Neural progenitor cell (in vitro differentiated cells): ENCODE data around the gene RTL10. TPM values are rescaled to one million over a fixed set of nuclear protein-coding genes. Genes with fewer than 3 reads are reported as not detected.

ENCODE experiments used
- DNase-seq: peaks from one replicate; pipeline ENCODE4 v3.0.0-alpha.2; 2016; ENCODE audit warnings: low spot score
- H2AFZ ChIP-seq: fragments of 200-600 bp; sonication (generic); replicated peaks from 2 replicates; pipeline ENCODE4 v1.6.1; 2016; ENCODE audit warnings: antibody characterized with exemption
- H3F3A ChIP-seq: fragments of 200-600 bp; sonication (generic); 2 replicates; pipeline ENCODE4 v1.6.1; 2016; ENCODE audit warnings: antibody characterized with exemption, low read depth
- H3K27ac ChIP-seq: fragments of 200-600 bp; sonication (generic); 2 replicates; pipeline ENCODE4 v1.5.1; 2016; ENCODE audit warnings: mild to moderate bottlenecking
- H3K27me3 ChIP-seq: fragments of 200-600 bp; sonication (generic); 2 replicates; pipeline ENCODE4 v1.6.1; 2016; ENCODE audit warnings: mild to moderate bottlenecking, moderate library complexity
- H3K36me3 ChIP-seq: fragments of 200-600 bp; sonication (generic); 2 replicates; pipeline ENCODE4 v1.5.1; 2016
- H3K4me1 ChIP-seq: fragments of 200-600 bp; sonication (generic); 2 replicates; pipeline ENCODE4 v1.6.1; 2016; ENCODE audit warnings: mixed run types
- H3K4me2 ChIP-seq: fragments of 200-600 bp; sonication (generic); 2 replicates; pipeline ENCODE4 v1.6.1; 2016
- H3K4me3 ChIP-seq: fragments of 200-600 bp; sonication (generic); 2 replicates; pipeline ENCODE4 v1.5.1; 2016
- H3K79me2 ChIP-seq: fragments of 200-600 bp; sonication (generic); 2 replicates; pipeline ENCODE4 v1.6.1; 2016; ENCODE audit warnings: low read depth
- H3K9ac ChIP-seq: fragments of 200-600 bp; sonication (generic); 2 replicates; pipeline ENCODE4 v1.6.1; 2016
- H3K9me3 ChIP-seq: fragments of 200-600 bp; sonication (generic); 2 replicates; pipeline ENCODE4 v1.5.1; 2016; ENCODE audit warnings: low read depth
- H4K20me1 ChIP-seq: fragments of 200-600 bp; sonication (generic); 2 replicates; pipeline ENCODE4 v1.6.1; 2016; ENCODE audit warnings: low read depth
- H3K27ac Mint-ChIP-seq: 3 replicates; pipeline ENCODE4 v1.8.0; 2021; ENCODE audit warnings: mixed read lengths
- H3K27me3 Mint-ChIP-seq: 2 replicates; pipeline ENCODE4 v1.8.0; 2022; ENCODE audit warnings: low read depth, mild to moderate bottlenecking, inconsistent platforms, moderate library complexity, mixed read lengths; ENCODE audit not compliant: insufficient read depth
- H3K36me3 Mint-ChIP-seq: 3 replicates; pipeline ENCODE4 v1.8.0; 2021; ENCODE audit warnings: mixed read lengths
- H3K4me1 Mint-ChIP-seq: 3 replicates; pipeline ENCODE4 v1.8.0; 2021; ENCODE audit warnings: mixed read lengths
- H3K4me3 Mint-ChIP-seq: 3 replicates; pipeline ENCODE4 v1.8.0; 2021; ENCODE audit warnings: mild to moderate bottlenecking, moderate library complexity, mixed read lengths
- H3K9me3 Mint-ChIP-seq: 3 replicates; pipeline ENCODE4 v1.8.0; 2020; ENCODE audit warnings: mixed read lengths
- EZH2 ChIP-seq: fragments of 200-600 bp; sonication (generic); IDR thresholded peaks from 2 replicates; pipeline ENCODE4 v1.6.1; 2017; ENCODE audit warnings: antibody characterized with exemption, mild to moderate bottlenecking, moderate library complexity
- EZH2phosphoT487 ChIP-seq: fragments of 200-600 bp; sonication (generic); IDR thresholded peaks from 2 replicates; pipeline ENCODE4 v1.6.1; 2017; ENCODE audit warnings: antibody characterized with exemption
- total RNA-seq: library from RNA; depleted of rRNA; stranded (reverse); fragments of >200 nt; gene quantifications from 2 replicates; pipeline ENCODE4 v1.2.3, GENCODE V29; 2015; ENCODE audit warnings: low replicate concordance
- TF ChIP-seq, protein P1 (sequence below): fragments of 200-600 bp; sonication (generic); IDR thresholded peaks from 2 replicates; pipeline ENCODE4 v1.5.1; 2017; ENCODE audit warnings: antibody characterized with exemption, mild to moderate bottlenecking

RTL10 gene
- total RNA-seq, 1 donor from 2014 or later = 7.3 TPM

DNA sequence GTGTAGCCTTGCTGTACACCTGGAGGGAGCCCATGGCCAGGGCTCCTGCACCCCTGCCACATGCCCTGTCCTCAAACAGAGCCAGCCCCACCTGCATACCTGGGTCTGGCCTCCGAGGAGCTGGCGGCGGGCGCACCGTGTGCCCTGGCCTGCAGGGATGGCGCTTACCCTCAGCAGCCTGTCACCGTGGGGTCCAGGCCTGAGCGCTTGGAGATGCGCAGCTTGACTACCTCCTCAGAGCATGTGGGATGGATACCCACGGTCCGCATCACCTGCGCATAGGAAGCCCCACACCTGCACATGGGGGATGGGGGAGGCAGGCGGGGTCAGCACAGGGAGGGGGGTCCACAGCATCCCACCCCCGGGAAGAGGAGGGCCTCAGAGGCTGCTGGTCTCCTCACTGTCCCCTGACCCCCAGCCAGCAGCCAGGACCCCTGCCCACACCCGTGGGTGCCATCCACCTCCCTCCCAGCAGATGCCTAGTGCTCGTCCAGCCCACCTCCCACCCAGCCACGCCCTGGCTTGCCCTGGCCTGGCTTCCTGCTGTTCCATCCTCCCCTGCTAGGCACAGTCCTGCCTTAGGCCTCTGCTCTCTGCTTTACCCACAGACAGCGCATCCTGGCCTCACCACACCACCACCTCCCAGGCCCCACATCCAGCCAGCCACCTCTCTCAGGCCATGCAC lies 22.4 kb upstream of the RTL10 start:
- peaks cover 10% of the 10 kb centered on the region for H3K27me3 ChIP-seq
- peaks cover 27% of the 10 kb centered on the region for H3K4me1 ChIP-seq

DNA sequence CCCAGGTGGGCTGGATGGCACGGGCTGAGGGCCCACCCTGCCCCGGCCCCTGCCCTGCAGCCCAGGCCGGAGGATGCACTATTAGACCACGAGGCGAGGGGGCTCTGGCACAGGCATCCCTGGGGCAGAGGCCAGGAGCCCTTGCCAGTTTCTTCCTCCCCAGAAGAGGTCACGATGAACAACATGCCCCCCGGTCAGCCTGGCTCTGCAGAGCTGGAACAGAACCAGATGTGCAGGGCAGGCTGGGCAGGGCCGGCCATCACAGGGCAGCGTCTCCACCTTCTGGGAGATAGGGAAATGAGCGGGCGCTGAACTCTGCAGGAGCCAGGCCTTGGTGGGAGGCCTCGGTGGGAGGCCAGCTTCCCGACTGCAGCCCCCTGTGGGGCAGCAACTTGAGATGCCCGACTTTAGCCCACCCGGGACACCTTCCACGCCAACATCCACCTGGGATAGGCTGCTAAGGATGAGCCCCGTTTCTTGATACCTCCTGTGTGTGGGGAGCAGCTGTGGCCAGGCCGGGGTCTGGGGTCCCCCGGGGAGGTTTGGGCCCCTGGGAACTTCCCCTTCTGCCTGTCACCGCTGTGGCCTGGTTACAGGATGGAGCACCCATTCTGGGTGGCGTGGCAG lies 21.8 kb upstream of the RTL10 start:
- no peak overlapping the region for H3K4me2 ChIP-seq
- H3F3A ChIP-seq = peaks cover 17% of the 10 kb centered on the region
- no peaks in the 10 kb centered on the region for H3K27me3 Mint-ChIP-seq
- peaks cover 10% of the 10 kb centered on the region for H3K27me3 ChIP-seq
- H3K4me1 Mint-ChIP-seq = peaks cover 38% of the 10 kb centered on the region
- no peaks in the 10 kb centered on the region for H3K79me2 ChIP-seq
- H4K20me1 ChIP-seq = peaks cover 13% of the 10 kb centered on the region
- no peak overlapping the region for H3K4me3 ChIP-seq
- DNase-seq = no peak
- peaks cover 21% of the 10 kb centered on the region for H3K4me1 ChIP-seq
- H3K9me3 Mint-ChIP-seq = no peaks in the 10 kb centered on the region
- no peaks in the 10 kb centered on the region for H3K36me3 ChIP-seq
- no peak for TF ChIP-seq EZH2
- TF ChIP-seq, protein P1, sequence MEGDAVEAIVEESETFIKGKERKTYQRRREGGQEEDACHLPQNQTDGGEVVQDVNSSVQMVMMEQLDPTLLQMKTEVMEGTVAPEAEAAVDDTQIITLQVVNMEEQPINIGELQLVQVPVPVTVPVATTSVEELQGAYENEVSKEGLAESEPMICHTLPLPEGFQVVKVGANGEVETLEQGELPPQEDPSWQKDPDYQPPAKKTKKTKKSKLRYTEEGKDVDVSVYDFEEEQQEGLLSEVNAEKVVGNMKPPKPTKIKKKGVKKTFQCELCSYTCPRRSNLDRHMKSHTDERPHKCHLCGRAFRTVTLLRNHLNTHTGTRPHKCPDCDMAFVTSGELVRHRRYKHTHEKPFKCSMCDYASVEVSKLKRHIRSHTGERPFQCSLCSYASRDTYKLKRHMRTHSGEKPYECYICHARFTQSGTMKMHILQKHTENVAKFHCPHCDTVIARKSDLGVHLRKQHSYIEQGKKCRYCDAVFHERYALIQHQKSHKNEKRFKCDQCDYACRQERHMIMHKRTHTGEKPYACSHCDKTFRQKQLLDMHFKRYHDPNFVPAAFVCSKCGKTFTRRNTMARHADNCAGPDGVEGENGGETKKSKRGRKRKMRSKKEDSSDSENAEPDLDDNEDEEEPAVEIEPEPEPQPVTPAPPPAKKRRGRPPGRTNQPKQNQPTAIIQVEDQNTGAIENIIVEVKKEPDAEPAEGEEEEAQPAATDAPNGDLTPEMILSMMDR = no peak
- TF ChIP-seq EZH2phosphoT487 = no peak
- no peak overlapping the region for H3K9ac ChIP-seq
- no peak overlapping the region for H3K27ac ChIP-seq
- no peak overlapping the region for H3K27ac Mint-ChIP-seq
- no peak overlapping the region for H2AFZ ChIP-seq
- H3K9me3 ChIP-seq = no peaks in the 10 kb centered on the region
- no peak overlapping the region for H3K4me3 Mint-ChIP-seq
- no peaks in the 10 kb centered on the region for H3K36me3 Mint-ChIP-seq

More for the DNA sequence above, 22.4 kb upstream of the RTL10 start:
- no peaks in the 10 kb centered on the region for H3K9me3 ChIP-seq
- H3K36me3 ChIP-seq = no peaks in the 10 kb centered on the region
- no peak overlapping the region for H3K27ac ChIP-seq
- Mint-ChIP-seq H3K9me3 (no peaks in the 10 kb centered on the region), H3K4me3 (no peak overlapping the region), H3K27ac (no peak overlapping the region), H3K4me1 (peaks cover 45% of the 10 kb centered on the region), H3K27me3 (no peaks in the 10 kb centered on the region), H3K36me3 (no peaks in the 10 kb centered on the region)
- peaks cover 13% of the 10 kb centered on the region for H4K20me1 ChIP-seq
- H3K9ac ChIP-seq = no peak overlapping the region
- H3K79me2 ChIP-seq = no peaks in the 10 kb centered on the region
- H3K4me2 ChIP-seq = no peak overlapping the region
- peaks cover 17% of the 10 kb centered on the region for H3F3A ChIP-seq
- H2AFZ ChIP-seq = no peak overlapping the region
- TF ChIP-seq EZH2 (no peak), EZH2phosphoT487 (no peak)
- TF ChIP-seq, protein P1 = no peak
- no peak overlapping the region for H3K4me3 ChIP-seq
- no peak for DNase-seq

DNA sequence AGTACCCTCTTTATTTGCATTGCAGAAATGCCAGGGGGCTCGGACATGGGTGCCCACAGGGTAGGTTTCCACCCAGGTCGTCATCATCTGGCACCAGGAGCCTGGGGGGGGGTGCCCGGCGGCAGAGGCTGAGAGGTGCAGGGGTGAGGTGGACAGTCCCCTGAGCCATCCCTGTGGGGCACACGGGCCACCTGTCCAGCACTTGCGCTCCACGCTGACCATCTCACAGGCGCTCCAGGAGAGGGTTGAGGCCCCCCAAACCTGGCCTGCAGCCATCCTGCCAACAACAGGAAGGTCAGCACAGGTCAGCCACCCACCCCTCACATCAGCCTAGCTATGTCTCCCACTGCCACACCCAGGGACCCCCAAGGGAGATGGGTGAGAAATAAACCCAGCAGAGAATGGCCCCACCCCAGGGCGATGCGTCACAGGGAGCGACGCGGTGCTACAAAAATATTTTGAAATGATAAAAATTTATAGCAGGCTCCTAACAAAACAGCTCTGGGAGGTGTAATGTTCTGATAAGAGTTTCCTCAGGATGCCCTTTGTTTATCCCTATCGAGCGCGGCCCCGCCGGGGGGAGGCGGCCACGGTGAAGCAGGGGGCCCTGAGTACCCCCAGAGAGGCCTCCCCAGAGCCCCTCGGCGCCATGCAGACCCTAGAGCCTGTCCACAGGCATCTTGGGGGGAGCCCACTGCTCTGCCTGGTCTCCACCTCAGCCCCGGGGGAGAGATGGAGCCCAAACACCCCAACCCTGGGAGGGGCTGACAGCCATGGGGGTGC lies 21.0 kb upstream of the RTL10 start:
- no peak overlapping the region for H3K4me3 Mint-ChIP-seq
- Histone ChIP-seq H3K4me3 (no peak overlapping the region), H3K4me2 (no peak overlapping the region), H3K9ac (no peak overlapping the region), H3K79me2 (no peaks in the 10 kb centered on the region), H3K9me3 (no peaks in the 10 kb centered on the region), H4K20me1 (peaks cover 13% of the 10 kb centered on the region), H3K27ac (no peak overlapping the region), H3K27me3 (peaks cover 7% of the 10 kb centered on the region), H3K4me1 (peaks cover 16% of the 10 kb centered on the region), H2AFZ (no peak overlapping the region), H3K36me3 (no peaks in the 10 kb centered on the region), H3F3A (peaks cover 13% of the 10 kb centered on the region)
- no peaks in the 10 kb centered on the region for H3K27me3 Mint-ChIP-seq
- H3K36me3 Mint-ChIP-seq = no peaks in the 10 kb centered on the region
- no peaks in the 10 kb centered on the region for H3K9me3 Mint-ChIP-seq
- no peak for TF ChIP-seq EZH2
- TF ChIP-seq, protein P1 = no peak
- TF ChIP-seq EZH2phosphoT487 = no peak
- DNase-seq = peak; percentile 1
- H3K4me1 Mint-ChIP-seq = peaks cover 31% of the 10 kb centered on the region
- H3K27ac Mint-ChIP-seq = no peak overlapping the region
